H9 (cell line): ENCODE data around the gene ULK4. TPM values are rescaled to one million over a fixed set of nuclear protein-coding genes. Genes with fewer than 3 reads are reported as not detected.
A peak's percentile ranks its signal among the peaks of the same experiment; 100 is the strongest.

ENCODE experiments used
- DNase-seq: peaks from one replicate; pipeline ENCODE4 v3.0.0-alpha.2; 2017
- H2AFZ ChIP-seq: one replicate; pipeline ENCODE4 v1.6.1; 2013; ENCODE audit warnings: mild to moderate bottlenecking, low read length, control low read depth, moderate library complexity
- H2AK5ac ChIP-seq: 2 replicates; pipeline ENCODE4 v1.6.1; 2013; ENCODE audit warnings: low read length, control low read depth, mixed read lengths; ENCODE audit not compliant: insufficient read length
- H2BK120ac ChIP-seq: one replicate; pipeline ENCODE4 v1.6.1; 2013; ENCODE audit warnings: low read depth, mild to moderate bottlenecking, low read length, control low read depth, inconsistent platforms; ENCODE audit not compliant: poor library complexity, severe bottlenecking
- H2BK12ac ChIP-seq: 2 replicates; pipeline ENCODE4 v1.6.1; 2013; ENCODE audit warnings: low read length, control low read depth, mixed read lengths, low read depth; ENCODE audit not compliant: insufficient read length
- H2BK15ac ChIP-seq: 2 replicates; pipeline ENCODE4 v1.6.1; 2013; ENCODE audit warnings: low read depth, low read length, control low read depth
- H2BK20ac ChIP-seq: one replicate; pipeline ENCODE4 v1.6.1; 2013; ENCODE audit warnings: low read depth, mild to moderate bottlenecking, low read length, control low read depth, inconsistent platforms; ENCODE audit not compliant: poor library complexity, severe bottlenecking
- H2BK5ac ChIP-seq: 2 replicates; pipeline ENCODE4 v1.6.1; 2013; ENCODE audit warnings: low read length, control low read depth, mixed read lengths; ENCODE audit not compliant: insufficient read length
- H3K14ac ChIP-seq: 2 replicates; pipeline ENCODE4 v1.6.1; 2013; ENCODE audit warnings: low read length, control low read depth; ENCODE audit not compliant: insufficient read depth
- H3K18ac ChIP-seq: 2 replicates; pipeline ENCODE4 v1.6.1; 2013; ENCODE audit warnings: low read depth, mild to moderate bottlenecking, mixed read lengths, low read length, control low read depth; ENCODE audit not compliant: insufficient read length
- H3K23ac ChIP-seq: 2 replicates; pipeline ENCODE4 v1.6.1; 2013; ENCODE audit warnings: low read length, control low read depth, mixed read lengths, low read depth; ENCODE audit not compliant: insufficient read length
- H3K23me2 ChIP-seq: 2 replicates; pipeline ENCODE4 v1.6.1; 2013; ENCODE audit warnings: low read depth, mild to moderate bottlenecking, mixed read lengths, low read length, control low read depth; ENCODE audit not compliant: insufficient read length, poor library complexity, severe bottlenecking
- H3K27ac ChIP-seq: 2 replicates; pipeline ENCODE4 v1.5.1; 2013; ENCODE audit warnings: low read length, control low read depth, mixed read lengths, low read depth; ENCODE audit not compliant: insufficient read length
- H3K27me3 ChIP-seq: 2 replicates; pipeline ENCODE4 v1.6.1; 2013; ENCODE audit warnings: low read length, control low read depth, inconsistent platforms; ENCODE audit not compliant: insufficient read depth
- H3K4ac ChIP-seq: 2 replicates; pipeline ENCODE4 v1.6.1; 2013; ENCODE audit warnings: low read depth, mild to moderate bottlenecking, control low read depth, inconsistent platforms, low read length, moderate library complexity
- H3K4me1 ChIP-seq: 2 replicates; pipeline ENCODE4 v1.6.1; 2013; ENCODE audit warnings: low read length, control low read depth, inconsistent platforms; ENCODE audit not compliant: insufficient read depth
- H3K4me2 ChIP-seq: 2 replicates; pipeline ENCODE4 v1.6.1; 2013; ENCODE audit warnings: low read length, control low read depth, mixed read lengths; ENCODE audit not compliant: insufficient read length, insufficient read depth
- H3K56ac ChIP-seq: 2 replicates; pipeline ENCODE4 v1.6.1; 2013; ENCODE audit warnings: low read depth, mild to moderate bottlenecking, mixed read lengths, low read length, control low read depth; ENCODE audit not compliant: insufficient read length
- H3K79me1 ChIP-seq: 2 replicates; pipeline ENCODE4 v1.6.1; 2013; ENCODE audit warnings: low read depth, mild to moderate bottlenecking, moderate library complexity, low read length, control low read depth, inconsistent platforms; ENCODE audit not compliant: insufficient read depth, poor library complexity, severe bottlenecking
- H3K79me2 ChIP-seq: 2 replicates; pipeline ENCODE4 v1.6.1; 2013; ENCODE audit warnings: low read length, control low read depth, inconsistent platforms; ENCODE audit not compliant: insufficient read depth
- H3K9ac ChIP-seq: 2 replicates; pipeline ENCODE4 v1.6.1; 2013; ENCODE audit warnings: low read length, control low read depth, mixed read lengths; ENCODE audit not compliant: insufficient read length; ENCODE audit errors: extremely low read depth
- H3K9me3 ChIP-seq: one replicate; pipeline ENCODE4 v1.6.1; 2013; ENCODE audit warnings: low read depth, low read length, inconsistent platforms; ENCODE audit not compliant: control insufficient read depth
- H3T11ph ChIP-seq: one replicate; pipeline ENCODE4 v1.6.1; 2013; ENCODE audit warnings: mild to moderate bottlenecking, low read length, control low read depth, inconsistent platforms
- H4K20me1 ChIP-seq: one replicate; pipeline ENCODE4 v1.6.1; 2013; ENCODE audit not compliant: control insufficient read depth, insufficient read length, insufficient read depth
- H4K5ac ChIP-seq: 2 replicates; pipeline ENCODE4 v1.6.1; 2013; ENCODE audit warnings: low read depth, mild to moderate bottlenecking, mixed read lengths, low read length, control low read depth; ENCODE audit not compliant: insufficient read length
- H4K8ac ChIP-seq: replicated peaks from 2 replicates; pipeline ENCODE4 v1.6.1; 2013; ENCODE audit warnings: low read length, control low read depth, mixed read lengths, low read depth; ENCODE audit not compliant: insufficient read length
- H4K91ac ChIP-seq: 2 replicates; pipeline ENCODE4 v1.6.1; 2013; ENCODE audit warnings: low read depth, mild to moderate bottlenecking, moderate library complexity, mixed read lengths, low read length, control low read depth; ENCODE audit not compliant: insufficient read length
- H3K27ac Mint-ChIP-seq, 3 experiments: 2 replicates in 2 of 3; 3 replicates in 1 of 3; pipeline ENCODE4 v1.8.0; 2020 to 2021; ENCODE audit warnings: mixed read lengths in 3 of 3, mild to moderate bottlenecking in 1 of 3, moderate library complexity in 1 of 3
- H3K27me3 Mint-ChIP-seq: 2 replicates; pipeline ENCODE4 v1.8.0; 2021; ENCODE audit warnings: low read depth, mild to moderate bottlenecking, moderate library complexity, mixed read lengths
- H3K36me3 Mint-ChIP-seq, 3 experiments: 2 replicates in 2 of 3; 3 replicates in 1 of 3; pipeline ENCODE4 v1.8.0; 2020 to 2021; ENCODE audit warnings: low read depth in 3 of 3, mixed read lengths in 3 of 3; ENCODE audit not compliant: insufficient read depth in 1 of 3
- H3K4me1 Mint-ChIP-seq, 2 experiments: 2 replicates each; pipeline ENCODE4 v1.8.0; 2020; ENCODE audit warnings: mixed read lengths in 2 of 2
- H3K4me3 Mint-ChIP-seq, 2 experiments: 2 replicates in 1 of 2; 3 replicates in 1 of 2; pipeline ENCODE4 v1.8.0; 2020 to 2021; ENCODE audit warnings: mild to moderate bottlenecking in 2 of 2, mixed read lengths in 2 of 2, moderate library complexity in 1 of 2
- H3K9me3 Mint-ChIP-seq, 2 experiments: 2 replicates in 1 of 2; 3 replicates in 1 of 2; pipeline ENCODE4 v1.8.0; 2020; ENCODE audit warnings: mild to moderate bottlenecking in 2 of 2, mixed read lengths in 2 of 2, moderate library complexity in 1 of 2
- CTCF ChIP-seq: fragments of 200-600 bp; sonication (generic); conservative IDR thresholded peaks from 3 replicates; pipeline ENCODE4 v1.8.0; 2021; ENCODE audit warnings: antibody characterized with exemption, mild to moderate bottlenecking
- WGBS: extraction: QIAGEN DNeasy Blood & Tissue Kit; methylation state at CpG from one replicate; pipeline ENCODE4 v1.1.7; 2013; ENCODE audit warnings: missing lambda C conversion rate, low lambda C conversion rate, mixed read lengths; ENCODE audit not compliant: insufficient read length; ENCODE audit errors: extremely low coverage; 5-methylcytosine and 5-hydroxymethylcytosine counted together
- total RNA-seq: library from RNA; stranded (reverse); gene quantifications from 2 replicates; pipeline ENCODE4 v1.2.1, GENCODE V29; 2021

The ULK4 gene
- total RNA-seq, 1 experiment from 2014 or later: 12.9 TPM

GRCh38 chr3:41288785-41289184, 673.1 kb downstream of the ULK4 start:
- H3K14ac ChIP-seq: no peak overlapping the region
- H3K9me3 ChIP-seq: no peaks in the 10 kb centered on the region
- no peak overlapping the region for H2BK15ac ChIP-seq
- no peak overlapping the region for H4K91ac ChIP-seq
- H3K4me1 Mint-ChIP-seq: peaks cover 9 to 12% of the 10 kb centered on the region in 2 experiments
- H3K36me3 Mint-ChIP-seq: no peaks in the 10 kb centered on the region
- no peak overlapping the region for H2BK20ac ChIP-seq
- H3K4me3 Mint-ChIP-seq: no peak overlapping the region
- H2BK12ac ChIP-seq: no peak overlapping the region
- H2BK120ac ChIP-seq: no peak overlapping the region
- H2AK5ac ChIP-seq: no peak overlapping the region
- H2BK5ac ChIP-seq: no peak overlapping the region
- no peaks in the 10 kb centered on the region for H3K27me3 ChIP-seq
- H3K4me1 ChIP-seq: no peaks in the 10 kb centered on the region
- H3K9me3 Mint-ChIP-seq: no peaks in the 10 kb centered on the region; a peak in 1 of 5 replicates
- no peaks in the 10 kb centered on the region for H4K20me1 ChIP-seq
- TF ChIP-seq CTCF: peak; percentile 38; the same call in 2 of the 3 replicates
- no peak overlapping the region for H3K23ac ChIP-seq
- H3T11ph ChIP-seq: no peak overlapping the region
- no peak overlapping the region for H3K56ac ChIP-seq
- H3K79me1 ChIP-seq: no peaks in the 10 kb centered on the region
- no peak overlapping the region for H3K4me2 ChIP-seq
- WGBS: no CpG with 5 or more reads among the region's 8 CpGs
- no peak overlapping the region for H2AFZ ChIP-seq
- DNase-seq: no peak
- no peak overlapping the region for H4K5ac ChIP-seq
- no peaks in the 10 kb centered on the region for H3K23me2 ChIP-seq
- no peak overlapping the region for H3K27ac ChIP-seq
- no peak overlapping the region for H3K9ac ChIP-seq
- no peak overlapping the region for H3K18ac ChIP-seq
- H3K4ac ChIP-seq: no peak overlapping the region
- H3K27ac Mint-ChIP-seq: no peak overlapping the region
- H4K8ac ChIP-seq: no peak overlapping the region
- H3K27me3 Mint-ChIP-seq: no peaks in the 10 kb centered on the region
- H3K79me2 ChIP-seq: no peaks in the 10 kb centered on the region
